A549 treated with CORT108297 at 1 μM for 4 hours (cell line): ENCODE results near the gene MS4A4E. TPM values are rescaled to one million over a fixed set of nuclear protein-coding genes. Genes with fewer than 3 reads are reported as not detected.

Experiments
- total RNA-seq: library from RNA; stranded (reverse); fragments of 200-300 nt; extraction: Qiagen RNA extraction; gene quantifications from 5 replicates; pipeline ENCODE4 v1.2.3, GENCODE V29; 2022

The MS4A4E gene
- not detected in 5 replicates for total RNA-seq

GRCh38 chr11:60242740-60243239 is at the start of gene MS4A4E:
TSS of gene MS4A4E (minus strand) at chr11:60243137. CDS start at chr11:60230055, 13,082 bp downstream.

GRCh38 chr11:60280412-60280811 is 37.5 kb upstream of the MS4A4E start, which contains the start of gene MS4A4A:
TSS of gene MS4A4A (plus strand) at chr11:60280666. CDS start at chr11:60280676, 10 bp downstream.

GRCh38 chr11:60182541-60183330 is 60.2 kb downstream of the MS4A4E start, which contains the start of gene MS4A6A:
TSS of gene MS4A6A (minus strand) at chr11:60183083. CDS start at chr11:60181727, 1,356 bp downstream.

Other genes with a start within 250 kb of the MS4A4E start
- not detected in 5 replicates for gene OOSP4B, start 226.0 kb downstream of the MS4A4E start, total RNA-seq
- gene OOSP2, start 202.7 kb downstream of the MS4A4E start, total RNA-seq = not detected in 5 replicates
- not detected in 5 replicates for gene MS4A3, start 186.5 kb downstream of the MS4A4E start, total RNA-seq
- not detected in 5 replicates for gene MS4A2, start 154.5 kb downstream of the MS4A4E start, total RNA-seq
- gene MS4A6A, start 60.1 kb downstream of the MS4A4E start, total RNA-seq = not detected in 5 replicates
- gene MS4A4A, start 37.5 kb upstream of the MS4A4E start, total RNA-seq = not detected in 5 replicates
- not detected in 5 replicates for gene MS4A6E, start 84.1 kb upstream of the MS4A4E start, total RNA-seq
- gene MS4A7, start 135.4 kb upstream of the MS4A4E start, total RNA-seq = not detected in 5 replicates
- not detected in 5 replicates for gene MS4A14, start 153.3 kb upstream of the MS4A4E start, total RNA-seq
- gene MS4A5, start 186.4 kb upstream of the MS4A4E start, total RNA-seq = not detected in 5 replicates
- not detected in 5 replicates for gene MS4A1, start 212.7 kb upstream of the MS4A4E start, total RNA-seq
- not detected in 5 replicates for gene MS4A12, start 249.6 kb upstream of the MS4A4E start, total RNA-seq